Astrocyte of the spinal cord (primary cell): ENCODE measurements around the gene PLEKHG4.

Experiments used
- DNase-seq: peaks from one replicate; pipeline ENCODE4 v3.0.0; 2011; ENCODE audit warnings: low read depth, low spot score
- H3K4me3 ChIP-seq: 2 replicates; pipeline ENCODE4 v1.5.1; 2011; ENCODE audit warnings: low read depth, mild to moderate bottlenecking, low read length, moderate library complexity
- CTCF ChIP-seq: IDR thresholded peaks from 2 replicates; pipeline ENCODE4 v1.5.1; 2012; ENCODE audit warnings: low read depth, mild to moderate bottlenecking, low read length, inconsistent platforms
- in situ Hi-C: cut with HindIII; loops from 2 replicates; pipeline ENCODE4 v1.10.0; 2017; ENCODE audit warnings: low sequenced_read_pairs

Gene PLEKHG4

GRCh38 chr16:67326472-67327309 is 47.4 kb downstream of the PLEKHG4 start, which contains the start of the genes KCTD19 and LRRC36:
TSS of gene KCTD19 (minus strand) at chr16:67326741. CDS start at chr16:67326707, 34 bp downstream.
TSS of gene LRRC36 (plus strand) at chr16:67326815. CDS start at chr16:67326863, 48 bp downstream.
- in situ Hi-C loops = no loop called here
- TF ChIP-seq CTCF = peak; percentile 64
- DNase-seq = peak; percentile 20
- peak within 1 kb of the TSS; percentile 53 for H3K4me3 ChIP-seq

- DNase-seq = no peak
- no peak overlapping the region for H3K4me3 ChIP-seq
- no peak for TF ChIP-seq CTCF
- in situ Hi-C loops = no loop called here
Measured at GRCh38 chr16:67327743-67328142, 48.4 kb downstream of the PLEKHG4 start.

GRCh38 chr16:67329901-67330300 is 50.6 kb downstream of the PLEKHG4 start:
- TF ChIP-seq CTCF = no peak
- no peak overlapping the region for H3K4me3 ChIP-seq
- DNase-seq = no peak
- in situ Hi-C loops = no loop called here

GRCh38 chr16:67333315-67333714 is 54.0 kb downstream of the PLEKHG4 start:
- DNase-seq = no peak
- TF ChIP-seq CTCF = no peak
- no peak overlapping the region for H3K4me3 ChIP-seq
- in situ Hi-C loops = no loop called here

GRCh38 chr16:67336116-67336515 is 56.8 kb downstream of the PLEKHG4 start:
- no peak overlapping the region for H3K4me3 ChIP-seq
- DNase-seq = no peak
- in situ Hi-C loops = no loop called here
- TF ChIP-seq CTCF = no peak

GRCh38 chr16:67336648-67337047 is 57.3 kb downstream of the PLEKHG4 start:
- in situ Hi-C loops = no loop called here
- no peak for DNase-seq
- TF ChIP-seq CTCF = no peak
- H3K4me3 ChIP-seq = no peak overlapping the region
